ENCODE data around the gene MGMT.

DNA sequence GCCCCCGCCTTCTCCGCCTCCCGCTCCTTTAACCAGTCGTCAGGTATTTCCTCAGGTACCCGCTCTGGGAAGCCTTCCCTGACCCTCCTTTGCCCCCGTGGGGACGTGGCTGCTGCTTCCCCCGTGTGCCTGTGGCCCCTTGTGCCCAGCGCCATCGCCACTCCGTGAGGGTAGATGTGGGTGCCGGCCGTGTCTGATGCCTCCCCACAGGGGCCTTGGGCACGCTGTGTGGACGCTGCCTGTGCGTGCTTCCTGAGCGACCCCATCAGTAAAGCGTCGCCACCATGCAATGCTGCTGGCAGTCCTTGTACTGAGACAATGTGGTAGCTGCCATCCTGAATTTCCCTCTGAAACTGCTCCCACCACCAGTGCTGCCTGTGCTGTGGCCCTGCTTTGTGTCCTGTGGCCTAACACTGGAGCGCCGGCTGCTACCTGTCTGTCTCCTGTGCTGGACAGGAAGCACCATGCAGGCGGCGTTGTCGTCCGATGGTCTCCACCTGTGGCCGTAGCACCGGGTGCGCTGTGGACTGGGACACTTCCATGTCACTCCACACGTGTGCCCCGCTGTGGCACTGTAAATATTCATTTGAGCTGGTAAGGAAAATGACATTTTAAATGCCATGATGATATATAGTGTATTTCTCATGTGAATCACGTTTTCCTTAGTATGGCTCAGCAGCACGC is 213.8 kb downstream of the MGMT start:
- no peak for TF ChIP-seq EZH2 (IDR thresholded peaks at IDR 0.05; ENCODE audit: borderline replicate concordance, low read depth, low read length, severe bottlenecking)
- no peak for TF ChIP-seq CTCF (IDR thresholded peaks at IDR 0.05; ENCODE audit: borderline replicate concordance, extremely low read depth, low read length, poor library complexity, severe bottlenecking)
